ENCODE measurements around the gene ARNT2.

Gene ARNT2

DNA sequence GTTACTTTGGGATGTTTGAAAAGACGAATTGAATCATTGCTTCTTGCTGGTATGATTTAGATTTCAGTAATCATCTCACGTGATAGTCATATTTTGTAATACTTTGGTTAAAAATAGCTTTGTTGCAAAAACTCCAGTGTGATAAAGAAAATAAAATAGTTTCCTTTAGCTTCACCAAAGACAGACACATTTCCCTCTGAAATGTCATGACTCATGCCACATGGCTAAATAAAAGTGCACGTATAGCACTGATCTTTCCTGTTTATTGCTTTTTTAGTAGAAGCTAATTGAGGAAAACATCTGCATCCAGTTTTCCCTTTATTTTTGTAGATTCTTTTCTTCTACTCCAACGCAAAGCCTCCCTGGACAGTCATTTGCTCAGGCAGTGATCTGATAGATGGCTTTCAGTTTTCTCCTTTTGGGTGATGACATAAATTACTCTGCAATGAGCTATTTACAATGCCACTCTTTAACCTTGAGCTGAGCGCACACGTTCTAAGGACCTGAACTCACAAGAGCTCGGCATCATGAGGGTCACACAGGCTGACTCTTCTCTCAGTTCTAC lies 84.9 kb downstream of the ARNT2 start:
- in situ Hi-C loops (cut with MboI; ENCODE audit: low pct_unique_long_range_greater_than_20kb, low sequenced_read_pairs, unreplicated experiment), result no loop called here
- DNase-seq (ENCODE audit: low spot score), result no peak
- TF ChIP-seq, protein P1, sequence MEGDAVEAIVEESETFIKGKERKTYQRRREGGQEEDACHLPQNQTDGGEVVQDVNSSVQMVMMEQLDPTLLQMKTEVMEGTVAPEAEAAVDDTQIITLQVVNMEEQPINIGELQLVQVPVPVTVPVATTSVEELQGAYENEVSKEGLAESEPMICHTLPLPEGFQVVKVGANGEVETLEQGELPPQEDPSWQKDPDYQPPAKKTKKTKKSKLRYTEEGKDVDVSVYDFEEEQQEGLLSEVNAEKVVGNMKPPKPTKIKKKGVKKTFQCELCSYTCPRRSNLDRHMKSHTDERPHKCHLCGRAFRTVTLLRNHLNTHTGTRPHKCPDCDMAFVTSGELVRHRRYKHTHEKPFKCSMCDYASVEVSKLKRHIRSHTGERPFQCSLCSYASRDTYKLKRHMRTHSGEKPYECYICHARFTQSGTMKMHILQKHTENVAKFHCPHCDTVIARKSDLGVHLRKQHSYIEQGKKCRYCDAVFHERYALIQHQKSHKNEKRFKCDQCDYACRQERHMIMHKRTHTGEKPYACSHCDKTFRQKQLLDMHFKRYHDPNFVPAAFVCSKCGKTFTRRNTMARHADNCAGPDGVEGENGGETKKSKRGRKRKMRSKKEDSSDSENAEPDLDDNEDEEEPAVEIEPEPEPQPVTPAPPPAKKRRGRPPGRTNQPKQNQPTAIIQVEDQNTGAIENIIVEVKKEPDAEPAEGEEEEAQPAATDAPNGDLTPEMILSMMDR (IDR thresholded peaks at IDR 0.05; ENCODE audit: extremely low read depth, insufficient read depth, missing control alignments), result no peak

GRCh38 chr15:80490431-80490990 lies 86.3 kb downstream of the ARNT2 start:
- in situ Hi-C loops (cut with MboI; ENCODE audit: low pct_unique_long_range_greater_than_20kb, low sequenced_read_pairs, unreplicated experiment), result no loop called here
- no peak for DNase-seq (ENCODE audit: low spot score)
- TF ChIP-seq, protein P1 (IDR thresholded peaks at IDR 0.05; ENCODE audit: extremely low read depth, insufficient read depth, missing control alignments), result no peak

DNA sequence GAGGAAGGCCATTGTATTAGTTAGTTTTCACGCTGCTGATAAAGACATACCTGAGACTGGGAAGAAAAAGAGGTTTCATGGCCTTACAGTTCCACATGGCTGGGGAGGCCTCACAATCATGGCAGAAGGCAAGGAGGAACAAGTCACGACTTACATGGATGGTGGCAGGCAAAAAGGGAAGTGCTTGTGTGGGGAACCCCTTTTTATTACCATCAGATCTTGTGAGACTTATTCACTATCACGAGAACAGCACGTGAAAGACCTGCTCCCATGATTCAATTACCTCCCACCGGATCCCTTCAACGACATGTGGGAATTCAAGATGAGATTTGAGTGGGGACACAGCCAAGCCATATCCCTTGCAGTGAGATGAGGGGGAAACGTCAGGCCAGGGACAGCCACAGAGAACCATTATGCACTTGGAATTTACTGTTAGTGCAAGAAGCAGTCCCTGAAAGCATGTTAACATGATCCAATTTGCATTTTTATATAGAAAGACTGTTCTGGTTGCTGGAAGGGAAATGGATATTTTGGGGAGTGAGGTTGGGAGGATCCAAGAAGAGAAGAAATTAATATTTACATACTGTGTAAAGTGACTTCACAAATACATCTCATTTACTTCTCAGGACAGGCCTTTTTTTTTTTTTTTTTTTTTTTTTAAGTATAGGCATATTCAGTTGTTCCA lies 87.1 kb downstream of the ARNT2 start:
- in situ Hi-C loops (cut with MboI; ENCODE audit: low pct_unique_long_range_greater_than_20kb, low sequenced_read_pairs, unreplicated experiment), result no loop called here
- DNase-seq (ENCODE audit: low spot score), result no peak
- TF ChIP-seq, protein P1 (IDR thresholded peaks at IDR 0.05; ENCODE audit: extremely low read depth, insufficient read depth, missing control alignments), result no peak

DNA sequence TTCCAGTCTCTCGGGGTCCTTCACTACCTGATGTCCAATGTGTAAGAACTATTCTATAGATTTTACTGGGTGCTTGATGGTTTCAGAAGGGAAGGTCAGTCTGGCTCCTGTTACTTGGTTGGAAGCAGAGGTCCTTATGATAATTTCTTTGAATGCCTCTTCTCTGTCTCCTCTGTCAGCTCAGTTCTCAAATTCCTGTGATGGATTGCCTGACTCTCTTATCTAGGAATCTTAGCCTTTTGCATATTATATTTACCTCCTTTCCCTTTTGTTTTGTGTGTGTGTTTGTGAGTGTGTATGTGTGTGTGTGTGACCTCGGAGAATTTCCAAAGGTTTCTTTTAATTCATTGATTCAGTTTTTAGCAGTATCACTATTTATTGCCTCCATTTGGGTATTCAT lies 88.2 kb downstream of the ARNT2 start:
- no peak for DNase-seq (ENCODE audit: low spot score)
- in situ Hi-C loops (cut with MboI; ENCODE audit: low pct_unique_long_range_greater_than_20kb, low sequenced_read_pairs, unreplicated experiment), result no loop called here
- TF ChIP-seq, protein P1 (IDR thresholded peaks at IDR 0.05; ENCODE audit: extremely low read depth, insufficient read depth, missing control alignments), result no peak

DNA sequence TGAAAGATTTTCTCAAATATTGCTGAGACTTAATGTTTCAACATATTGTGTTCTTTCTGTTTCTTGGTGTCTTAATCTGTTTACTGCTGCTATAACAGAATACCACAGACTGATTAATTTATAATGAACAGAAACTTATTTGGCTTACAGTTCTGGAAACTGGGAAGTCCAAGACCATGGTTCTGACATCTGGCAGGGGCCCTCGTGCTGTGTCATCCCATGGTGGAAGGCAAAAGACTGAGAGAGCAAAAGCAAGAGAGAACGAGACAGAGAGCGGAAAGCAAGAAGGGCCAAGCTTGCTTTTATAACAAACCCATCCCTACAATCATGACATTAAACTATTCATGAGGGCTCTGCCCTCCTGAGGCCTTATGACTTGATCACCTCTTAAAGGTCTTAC lies 88.7 kb downstream of the ARNT2 start:
- no peak for DNase-seq (ENCODE audit: low spot score)
- in situ Hi-C loops (cut with MboI; ENCODE audit: low pct_unique_long_range_greater_than_20kb, low sequenced_read_pairs, unreplicated experiment), result no loop called here
- TF ChIP-seq, protein P1 (IDR thresholded peaks at IDR 0.05; ENCODE audit: extremely low read depth, insufficient read depth, missing control alignments), result no peak

GRCh38 chr15:80494351-80494751 lies 90.2 kb downstream of the ARNT2 start:
- no peak for DNase-seq (ENCODE audit: low spot score)
- TF ChIP-seq, protein P1 (IDR thresholded peaks at IDR 0.05; ENCODE audit: extremely low read depth, insufficient read depth, missing control alignments), result no peak
- in situ Hi-C loops (cut with MboI; ENCODE audit: low pct_unique_long_range_greater_than_20kb, low sequenced_read_pairs, unreplicated experiment), result no loop called here
